SK-N-SH (cell line): ENCODE results near the gene MACROH2A2. TPM values are rescaled to one million over a fixed set of nuclear protein-coding genes. Genes with fewer than 3 reads are reported as not detected.
A peak's percentile ranks its signal among the peaks of the same experiment; 100 is the strongest.

Source experiments
- CTCF ChIA-PET: fragments of 300-600, 350-600 bp; formaldehyde crosslinking; extraction: SDS; loops from one replicate; lab custom pipeline; 2021; lab: Yijun Ruan, JAX
- POLR2A ChIA-PET: fragments of 350-600 bp; sonication (Branson Sonifier 250); formaldehyde crosslinking; extraction: SDS; loops from one replicate; lab custom pipeline; 2020; ENCODE audit warnings: antibody characterized with exemption, inconsistent platforms; lab: Yijun Ruan, JAX
- DNase-seq: peaks from one replicate; pipeline ENCODE4 v3.0.0; 2012
- H2AFZ ChIP-seq: fragments of 200-600 bp; sonication (generic); 2 replicates; pipeline ENCODE4 v1.8.1; 2016; ENCODE audit warnings: antibody characterized with exemption, mild to moderate bottlenecking, low read depth
- H3F3A ChIP-seq: fragments of 200-600 bp; sonication (generic); replicated peaks from 2 replicates; pipeline ENCODE3; 2016; ENCODE audit warnings: antibody characterized with exemption, mild to moderate bottlenecking; ENCODE audit not compliant: insufficient read depth
- H3K27ac ChIP-seq, 2 experiments: fragments of 200-500 bp in 1 of 2; fragments of 200-600 bp in 1 of 2; sonication (Bioruptor generic) in 1 of 2; sonication (generic), shearing (Covaris generic) in 1 of 2; 2 replicates each; pipeline versions ENCODE4 v1.5.1 to v1.6.1; 2014 to 2016; ENCODE audit warnings: low read depth in 2 of 2, inconsistent platforms in 1 of 2, low read length in 1 of 2, mild to moderate bottlenecking in 1 of 2, mixed read lengths in 1 of 2
- H3K27me3 ChIP-seq: fragments of 200-600 bp; sonication (generic), shearing (Covaris generic); 2 replicates; pipeline ENCODE4 v1.6.1; 2016; ENCODE audit warnings: mixed run types; ENCODE audit not compliant: insufficient read depth
- H3K36me3 ChIP-seq, 2 experiments: fragments of 200-500 bp in 1 of 2; fragments of 200-600 bp in 1 of 2; sonication (Bioruptor generic) in 1 of 2; sonication (generic) in 1 of 2; replicated peaks in 1 of 2; 2 replicates each; pipeline versions ENCODE3 to v1.5.1; 2014 to 2016; ENCODE audit warnings: low read length in 1 of 2, mild to moderate bottlenecking in 1 of 2; ENCODE audit not compliant: insufficient read depth in 2 of 2, control insufficient read depth in 1 of 2
- H3K4me1 ChIP-seq, 2 experiments: fragments of 200-500 bp in 1 of 2; fragments of 200-600 bp in 1 of 2; sonication (Bioruptor generic) in 1 of 2; sonication (generic), shearing (Covaris generic) in 1 of 2; 2 replicates each; pipeline versions ENCODE4 v1.5.1 to v1.6.1; 2014 to 2016; ENCODE audit warnings: low read depth in 1 of 2, low read length in 1 of 2, mixed run types in 1 of 2; ENCODE audit not compliant: insufficient read depth in 2 of 2, control insufficient read depth in 1 of 2
- H3K4me2 ChIP-seq: fragments of 200-600 bp; sonication (generic), shearing (Covaris generic); 2 replicates; pipeline ENCODE4 v1.6.1; 2017; ENCODE audit warnings: mixed run types
- H3K4me3 ChIP-seq, 2 experiments: fragments of 200-500 bp in 1 of 2; fragments of 200-600 bp in 1 of 2; sonication (Bioruptor generic) in 1 of 2; sonication (generic), shearing (Covaris generic) in 1 of 2; 2 replicates each; pipeline versions ENCODE4 v1.5.1 to v1.8.1; 2014 to 2016; ENCODE audit warnings: low read depth in 2 of 2, inconsistent platforms in 1 of 2, low read length in 1 of 2, mild to moderate bottlenecking in 1 of 2, mixed read lengths in 1 of 2, moderate library complexity in 1 of 2
- H3K79me2 ChIP-seq: fragments of 200-600 bp; sonication (generic); 2 replicates; pipeline ENCODE4 v1.8.1; 2017; ENCODE audit warnings: mild to moderate bottlenecking; ENCODE audit not compliant: insufficient read depth
- H3K9ac ChIP-seq: fragments of 200-600 bp; sonication (generic); 2 replicates; pipeline ENCODE4 v1.6.1; 2017; ENCODE audit warnings: mixed run types
- H3K9me2 ChIP-seq: fragments of 200-600 bp; sonication (generic); 2 replicates; pipeline ENCODE4 v1.6.1; 2017; ENCODE audit warnings: mixed run types
- H3K9me3 ChIP-seq: fragments of 200-600 bp; sonication (generic); 2 replicates; pipeline ENCODE4 v1.6.1; 2017; ENCODE audit warnings: mixed run types, mild to moderate bottlenecking, moderate library complexity
- H4K20me1 ChIP-seq: fragments of 200-600 bp; sonication (generic); 2 replicates; pipeline ENCODE4 v1.6.1; 2017; ENCODE audit warnings: mild to moderate bottlenecking, mixed run types; ENCODE audit not compliant: insufficient read depth
- CHD2 ChIP-seq: fragments of 150-350 bp; IDR thresholded peaks from 2 replicates; pipeline ENCODE4 v1.6.1; 2018; ENCODE audit warnings: low read length; ENCODE audit not compliant: partially characterized antibody
- CTCF ChIP-seq: fragments of 200-600 bp; sonication (generic); IDR thresholded peaks from 2 replicates; pipeline ENCODE4 v1.6.1; 2017; ENCODE audit warnings: antibody characterized with exemption, mild to moderate bottlenecking, moderate library complexity
- IRF3 ChIP-seq: fragments of 150-350 bp; IDR thresholded peaks from 2 replicates; pipeline ENCODE4 v1.6.1; 2016; ENCODE audit warnings: mild to moderate bottlenecking, low read depth, low read length
- MAX ChIP-seq: IDR thresholded peaks from 2 replicates; pipeline ENCODE4 v1.4.0; 2012; ENCODE audit warnings: low read depth
- MXI1 ChIP-seq: IDR thresholded peaks from 2 replicates; pipeline ENCODE4 v1.6.1; 2012; ENCODE audit warnings: mild to moderate bottlenecking, low read depth, low read length, improper control_type of control experiment
- NFIC ChIP-seq: IDR thresholded peaks from 2 replicates; pipeline ENCODE4 v1.4.0; 2012; ENCODE audit warnings: borderline replicate concordance
- TAF1 ChIP-seq: IDR thresholded peaks from 2 replicates; pipeline ENCODE4 v1.6.1; 2012; ENCODE audit warnings: low read depth, mild to moderate bottlenecking, low read length, moderate library complexity, borderline replicate concordance
- YY1 ChIP-seq: IDR thresholded peaks from 2 replicates; pipeline ENCODE4 v1.4.0; 2012; ENCODE audit warnings: low read depth, mild to moderate bottlenecking
- WGBS: methylation state at CpG from one replicate; pipeline ENCODE4 v1.1.6; 2017; ENCODE audit warnings: low lambda C conversion rate; 5-methylcytosine and 5-hydroxymethylcytosine counted together
- polyA plus RNA-seq, 3 experiments: library from polyadenylated mRNA; depleted of rRNA; stranded (reverse); fragments of >200 nt; gene quantifications; 2 replicates each; pipeline ENCODE4 v1.2.3, GENCODE V29; 2012

MACROH2A2 gene
- polyA plus RNA-seq, 1 of the 3 experiments (the other 2 are of a cell fraction) = 28.9 TPM

- peak overlapping the region; percentile 78; the same call in 1 of the 2 replicates for H3K9ac ChIP-seq
- no peaks in the 10 kb centered on the region for H4K20me1 ChIP-seq
- H3F3A ChIP-seq = peaks cover 36% of the 10 kb centered on the region
- H3K36me3 ChIP-seq = peaks cover 11 to 19% of the 10 kb centered on the region in 2 experiments
- no peaks in the 10 kb centered on the region for H3K27me3 ChIP-seq
- peaks cover 50% of the 10 kb centered on the region; the same call in 1 of the 2 replicates for H3K79me2 ChIP-seq
- H3K4me1 ChIP-seq = peaks cover 5 to 27% of the 10 kb centered on the region in 2 experiments; a peak in 3 of 4 replicates
- 0 out of 2 replicates have a peak overlapping the region, but pooled peaks have one; percentile 32 for H2AFZ ChIP-seq
- H3K4me3 ChIP-seq = peak overlapping the region; percentile 68 to 71
- H3K9me2 ChIP-seq = no peaks in the 10 kb centered on the region
- 0% methylated on average over 20 of the region's 98 CpGs for WGBS
- ChIA-PET CTCF (interaction anchor here (0.6 to 10.8 kb wide), 48 partner anchors 8 to 1303 kb away, joined by 3 to 157 read pairs (median 4); partner anchors contain the start of genes AIFM2 and MACROH2A2), POLR2A (interaction anchor here (0.6 to 1.5 kb wide), 11 partner anchors 11 to 1190 kb away, joined by 3 to 10 read pairs (median 4); partner anchors contain the start of genes DDX21 and SAR1A)
- TF ChIP-seq CTCF (peak; percentile 48), TAF1 (peak; percentile 11; the same call in 1 of the 2 replicates), CHD2 (peak; percentile 25), NFIC (no peak), YY1 (0 out of 2 replicates have a peak, but pooled peaks have one; percentile 36), MXI1 (peak; percentile 71), MAX (peak; percentile 84), IRF3 (no peak)
- no peaks in the 10 kb centered on the region for H3K9me3 ChIP-seq
- peak overlapping the region; percentile 91 to 92 for H3K27ac ChIP-seq
- DNase-seq = peak; percentile 89
- peak overlapping the region; percentile 82 for H3K4me2 ChIP-seq
Measured at GRCh38 chr10:70145666-70146488, 93.2 kb downstream of the MACROH2A2 start.
